Measurements from ENCODE around the gene FZR1.

Gene FZR1

GRCh38 chr19:3505598-3506383, at the start of gene FZR1:
Gene FZR1, plus strand, starts transcription at chr19:3506311. Its CDS starts 16,679 bp downstream, at chr19:3522990.
- peak; percentile 100 for DNase-seq (ENCODE audit: low spot score)

- DNase-seq (ENCODE audit: low spot score) = no peak
Measured at GRCh38 chr19:3456925-3457527, 49.1 kb upstream of the FZR1 start.

- no peak for DNase-seq (ENCODE audit: low spot score)
Measured at GRCh38 chr19:3457528-3458228, 48.4 kb upstream of the FZR1 start.

GRCh38 chr19:3458229-3459088, 47.7 kb upstream of the FZR1 start:
- no peak for DNase-seq (ENCODE audit: low spot score)

GRCh38 chr19:3459089-3459881, 46.8 kb upstream of the FZR1 start:
- no peak for DNase-seq (ENCODE audit: low spot score)

- DNase-seq (ENCODE audit: low spot score) = no peak
Measured at GRCh38 chr19:3459965-3460582, 46.0 kb upstream of the FZR1 start.

- no peak for DNase-seq (ENCODE audit: low spot score)
Measured at GRCh38 chr19:3462991-3463713, 43.0 kb upstream of the FZR1 start.

GRCh38 chr19:3463714-3464586, 42.2 kb upstream of the FZR1 start:
- DNase-seq (ENCODE audit: low spot score) = no peak

- no peak for DNase-seq (ENCODE audit: low spot score)
Measured at GRCh38 chr19:3464587-3465235, 41.4 kb upstream of the FZR1 start.

- DNase-seq (ENCODE audit: low spot score) = no peak
Measured at GRCh38 chr19:3465552-3465951, 40.6 kb upstream of the FZR1 start.

- no peak for DNase-seq (ENCODE audit: low spot score)
Measured at GRCh38 chr19:3466635-3467034, 39.5 kb upstream of the FZR1 start.

- no peak for DNase-seq (ENCODE audit: low spot score)
Measured at GRCh38 chr19:3467437-3468198, 38.5 kb upstream of the FZR1 start.

GRCh38 chr19:3468211-3468610, 37.9 kb upstream of the FZR1 start:
- no peak for DNase-seq (ENCODE audit: low spot score)

GRCh38 chr19:3469638-3470499, 36.2 kb upstream of the FZR1 start:
- DNase-seq (ENCODE audit: low spot score) = no peak

GRCh38 chr19:3470500-3471128, 35.5 kb upstream of the FZR1 start:
- DNase-seq (ENCODE audit: low spot score) = no peak

- peak; percentile 83 for DNase-seq (ENCODE audit: low spot score)
Measured at GRCh38 chr19:3471954-3472655, 34.0 kb upstream of the FZR1 start.

Measured in D341Med (cell line).